ENCODE measurements around the gene CAMK2B.

- TF ChIP-seq CTCF (IDR thresholded peaks at IDR 0.05): no peak
- no peak for TF ChIP-seq EZH2phosphoT487 (IDR thresholded peaks at IDR 0.05)
Measured at GRCh38 chr7:44269943-44270493, 55.4 kb downstream of the CAMK2B start.
